CD14-positive monocyte (primary cell): ENCODE data around the gene SLIT1. TPM values are rescaled to one million over a fixed set of nuclear protein-coding genes. Genes with fewer than 3 reads are reported as not detected.

Experiments
- DNase-seq, 3 donors: peaks; one replicate each; pipeline ENCODE4 v3.0.0-alpha.2; 2011 to 2022
- H2AFZ ChIP-seq: 2 replicates; pipeline ENCODE4 v1.6.0; 2012; ENCODE audit warnings: mild to moderate bottlenecking, low read depth, low read length, inconsistent platforms; ENCODE audit not compliant: insufficient read depth, poor library complexity, severe bottlenecking
- H3K27ac ChIP-seq, 2 donors: 1 replicate in 1 of 2; 2 replicates in 1 of 2; pipeline ENCODE4 v1.5.1; 2012 to 2013; ENCODE audit warnings: low read length in 2 of 2, control low read depth in 1 of 2, inconsistent platforms in 1 of 2, low read depth in 1 of 2, mild to moderate bottlenecking in 1 of 2
- H3K27me3 ChIP-seq, 2 donors: one replicate each; pipeline versions ENCODE4 v1.6.0 to v1.6.1; 2011 to 2013; ENCODE audit warnings: low read length in 2 of 2; ENCODE audit not compliant: control insufficient read depth in 2 of 2, insufficient read depth in 2 of 2
- H3K36me3 ChIP-seq, 2 donors: replicated peaks in 1 of 2; 1 replicate in 1 of 2; 2 replicates in 1 of 2; pipeline versions ENCODE4 v1.5.1 to v1.6.1; 2012 to 2013; ENCODE audit warnings: low read length in 2 of 2, control low read depth in 1 of 2, inconsistent platforms in 1 of 2, mild to moderate bottlenecking in 1 of 2; ENCODE audit not compliant: insufficient read depth in 2 of 2, control insufficient read depth in 1 of 2
- H3K4me1 ChIP-seq, 2 donors: 1 replicate in 1 of 2; 2 replicates in 1 of 2; pipeline versions ENCODE4 v1.5.1 to v1.6.1; 2012 to 2013; ENCODE audit warnings: low read length in 2 of 2, control low read depth in 1 of 2, inconsistent platforms in 1 of 2, mild to moderate bottlenecking in 1 of 2, moderate library complexity in 1 of 2; ENCODE audit not compliant: insufficient read depth in 2 of 2, control insufficient read depth in 1 of 2
- H3K4me2 ChIP-seq: replicated peaks from 2 replicates; pipeline ENCODE3; 2012; ENCODE audit warnings: low read length, moderate library complexity, mild to moderate bottlenecking; ENCODE audit not compliant: poor library complexity, severe bottlenecking; ENCODE audit errors: extremely low read depth
- H3K4me3 ChIP-seq, 3 experiments: fragments of 200-600 bp in 1 of 3; sonication (generic) in 1 of 3; replicated peaks in 1 of 3; 1 replicate in 2 of 3; 2 replicates in 1 of 3; pipeline ENCODE4 v1.5.1; 2011 to 2013; ENCODE audit warnings: low read length in 3 of 3, mild to moderate bottlenecking in 3 of 3, control low read depth in 2 of 3, low read depth in 2 of 3, inconsistent platforms in 1 of 3, moderate library complexity in 1 of 3
- H3K79me2 ChIP-seq: 2 replicates; pipeline ENCODE4 v1.6.0; 2012; ENCODE audit warnings: mild to moderate bottlenecking, control low read depth, inconsistent platforms, low read length, moderate library complexity; ENCODE audit not compliant: insufficient read depth
- H3K9ac ChIP-seq: 2 replicates; pipeline ENCODE4 v1.6.0; 2017; ENCODE audit warnings: low read length, mild to moderate bottlenecking; ENCODE audit not compliant: insufficient read depth, poor library complexity, severe bottlenecking
- H3K9me3 ChIP-seq, 2 donors: replicated peaks in 1 of 2; 1 replicate in 1 of 2; 2 replicates in 1 of 2; pipeline versions ENCODE4 v1.5.1 to v1.6.1; 2012 to 2013; ENCODE audit warnings: low read length in 2 of 2, control low read depth in 1 of 2; ENCODE audit not compliant: control insufficient read depth in 1 of 2, insufficient read depth in 1 of 2
- H4K20me1 ChIP-seq: 2 replicates; pipeline ENCODE4 v1.6.0; 2012; ENCODE audit warnings: mild to moderate bottlenecking, low read length, control low read depth, moderate library complexity; ENCODE audit not compliant: insufficient read depth
- H3K27ac Mint-ChIP-seq, 7 donors: one replicate each; pipeline ENCODE4 v1.8.0; 2020; ENCODE audit warnings: mild to moderate bottlenecking in 7 of 7, mixed read lengths in 7 of 7, moderate library complexity in 6 of 7, inconsistent platforms in 2 of 7
- H3K27me3 Mint-ChIP-seq, 3 donors: one replicate each; pipeline ENCODE4 v1.8.0; 2021 to 2022; ENCODE audit warnings: low read depth in 3 of 3, mild to moderate bottlenecking in 3 of 3, mixed read lengths in 3 of 3, moderate library complexity in 3 of 3, inconsistent platforms in 1 of 3
- H3K36me3 Mint-ChIP-seq, 2 donors: one replicate each; pipeline ENCODE4 v1.8.0; 2020; ENCODE audit warnings: mixed read lengths in 2 of 2, inconsistent platforms in 1 of 2, mild to moderate bottlenecking in 1 of 2
- H3K4me1 Mint-ChIP-seq: one replicate; pipeline ENCODE4 v1.8.0; 2020; ENCODE audit warnings: mild to moderate bottlenecking, mixed read lengths
- H3K4me3 Mint-ChIP-seq, 2 donors: one replicate each; pipeline ENCODE4 v1.8.0; 2020; ENCODE audit warnings: mild to moderate bottlenecking in 2 of 2, mixed read lengths in 2 of 2, moderate library complexity in 1 of 2
- H3K9me3 Mint-ChIP-seq, 7 donors: one replicate each; pipeline ENCODE4 v1.8.0; 2020 to 2022; ENCODE audit warnings: mixed read lengths in 7 of 7, mild to moderate bottlenecking in 6 of 7, moderate library complexity in 6 of 7, inconsistent platforms in 2 of 7
- CTCF ChIP-seq: fragments of 200-600 bp; IDR thresholded peaks from one replicate; pipeline ENCODE4 v1.8.0; 2022; ENCODE audit warnings: antibody characterized with exemption, mild to moderate bottlenecking
- WGBS: methylation state at CpG from one replicate; pipeline ENCODE4 v1.1.5; 2013; ENCODE audit warnings: missing lambda C conversion rate; ENCODE audit not compliant: insufficient coverage; 5-methylcytosine and 5-hydroxymethylcytosine counted together
- intact Hi-C, 2 donors: fragments of 100-400 bp; cut with micrococcal nuclease; formaldehyde crosslinking; loops; one replicate each; pipeline versions ENCODE4 v1.15.0 to v1.15.1; 2023
- polyA plus RNA-seq, 3 donors: library from polyadenylated mRNA; depleted of rRNA in 1 of 3; unstranded in 2 of 3; stranded (reverse) in 1 of 3; fragments of 300-500 nt in 2 of 3; fragments of >200 nt in 1 of 3; fragmentation: Illumina TruSeq in 2 of 3; gene quantifications; 1 replicate in 2 of 3; 2 replicates in 1 of 3; pipeline ENCODE4 v1.2.3, GENCODE V29; 2012 to 2021

The SLIT1 gene
- polyA plus RNA-seq, 3 donors: 0.05 to 0.81 (median 0.16) TPM

GRCh38 chr10:97171001-97171400 is 14.8 kb downstream of the SLIT1 start:
- Mint-ChIP-seq H3K27me3 (peaks cover 8 to 26% (median 15%) of the 10 kb centered on the region in 3 donors), H3K27ac (no peak overlapping the region), H3K4me3 (no peak overlapping the region), H3K4me1 (no peaks in the 10 kb centered on the region), H3K9me3 (peaks cover 0 to 3% (median 0%) of the 10 kb centered on the region in 7 donors), H3K36me3 (no peaks in the 10 kb centered on the region)
- H3K9ac ChIP-seq: no peak overlapping the region
- no peaks in the 10 kb centered on the region for H3K79me2 ChIP-seq
- H3K4me3 ChIP-seq: no peak overlapping the region
- no peak overlapping the region for H3K4me2 ChIP-seq
- no peaks in the 10 kb centered on the region for H3K36me3 ChIP-seq
- H3K27ac ChIP-seq: no peak overlapping the region
- H3K27me3 ChIP-seq: peaks cover 0 to 5% of the 10 kb centered on the region in 2 donors
- no peaks in the 10 kb centered on the region for H3K4me1 ChIP-seq
- TF ChIP-seq CTCF: no peak
- DNase-seq: no peak
- H4K20me1 ChIP-seq: no peaks in the 10 kb centered on the region
- WGBS: 54% methylated on average over 12 of the region's 13 CpGs
- no peaks in the 10 kb centered on the region for H3K9me3 ChIP-seq
- intact Hi-C loops: no loop called here
- H2AFZ ChIP-seq: no peak overlapping the region

GRCh38 chr10:97169911-97170693 is 15.7 kb downstream of the SLIT1 start:
- H3K4me2 ChIP-seq: no peak overlapping the region
- TF ChIP-seq CTCF: no peak
- no peaks in the 10 kb centered on the region for H3K79me2 ChIP-seq
- H3K4me1 Mint-ChIP-seq: no peaks in the 10 kb centered on the region
- intact Hi-C loops: no loop called here
- H4K20me1 ChIP-seq: no peaks in the 10 kb centered on the region
- no peak overlapping the region for H2AFZ ChIP-seq
- no peaks in the 10 kb centered on the region for H3K4me1 ChIP-seq
- H3K27ac ChIP-seq: no peak overlapping the region
- no peak overlapping the region for H3K4me3 Mint-ChIP-seq
- H3K27me3 ChIP-seq: peaks cover 0 to 5% of the 10 kb centered on the region in 2 donors
- whole genome bisulfite sequencing: 76% methylated on average over 5 of the region's 14 CpGs
- H3K27me3 Mint-ChIP-seq: peaks cover 9 to 26% (median 15%) of the 10 kb centered on the region in 3 donors
- DNase-seq: no peak
- peaks cover 0 to 3% (median 2%) of the 10 kb centered on the region in 7 donors for H3K9me3 Mint-ChIP-seq
- no peak overlapping the region for H3K27ac Mint-ChIP-seq
- no peaks in the 10 kb centered on the region for H3K9me3 ChIP-seq
- H3K36me3 Mint-ChIP-seq: no peaks in the 10 kb centered on the region
- H3K36me3 ChIP-seq: no peaks in the 10 kb centered on the region
- no peak overlapping the region for H3K4me3 ChIP-seq
- no peak overlapping the region for H3K9ac ChIP-seq
